Kidney (tissue), 14 donors: Measurements from ENCODE around the gene OR51B2. TPM values are rescaled to one million over a fixed set of nuclear protein-coding genes. Genes with fewer than 3 reads are reported as not detected.
"Not testable (repeated sequence)": the region's sequence is repeated elsewhere in the genome, so short reads cannot be mapped to it uniquely, and the experiment has no call there.

Experiments
- DNase-seq, 5 donors: peaks; one replicate each; pipeline ENCODE4 v3.0.0-alpha.2; 2013 to 2020
- FAIRE-seq: peaks from 2 replicates; lab custom pipeline; 2012; peaks lifted over from hg19 to GRCh38; lab: Jason Lieb, UNC
- H3K27ac ChIP-seq, 2 donors: one replicate each; pipeline ENCODE4 v1.7.0; 2013; ENCODE audit warnings: low read depth in 2 of 2, low read length in 2 of 2, inconsistent platforms in 1 of 2
- H3K27me3 ChIP-seq: one replicate; pipeline ENCODE4 v1.7.1; 2013; ENCODE audit warnings: low read length, inconsistent platforms; ENCODE audit not compliant: control insufficient read depth, insufficient read depth
- H3K36me3 ChIP-seq, 3 donors: one replicate each; pipeline versions ENCODE4 v1.7.0 to v1.7.1; 2013; ENCODE audit warnings: low read length in 3 of 3, control low read depth in 1 of 3, inconsistent platforms in 1 of 3; ENCODE audit not compliant: insufficient read depth in 3 of 3, control insufficient read depth in 2 of 3
- H3K4me1 ChIP-seq, 3 donors: one replicate each; pipeline versions ENCODE4 v1.7.0 to v1.7.1; 2013; ENCODE audit warnings: low read length in 3 of 3, inconsistent platforms in 1 of 3, low read depth in 1 of 3; ENCODE audit not compliant: control insufficient read depth in 2 of 3, insufficient read depth in 2 of 3
- H3K4me3 ChIP-seq, 3 donors: one replicate each; pipeline versions ENCODE4 v1.7.0 to v1.8.1; 2013; ENCODE audit warnings: low read length in 3 of 3, control low read depth in 1 of 3, inconsistent platforms in 1 of 3
- H3K9ac ChIP-seq, 3 donors: one replicate each; pipeline versions ENCODE4 v1.7.0 to v1.7.1; 2013; ENCODE audit warnings: low read length in 3 of 3, control low read depth in 1 of 3, inconsistent platforms in 1 of 3
- H3K9me3 ChIP-seq, 3 donors: one replicate each; pipeline versions ENCODE4 v1.7.0 to v1.7.1; 2013; ENCODE audit warnings: low read length in 3 of 3, control low read depth in 1 of 3, inconsistent platforms in 1 of 3; ENCODE audit not compliant: control insufficient read depth in 2 of 3, insufficient read depth in 1 of 3
- CTCF ChIP-seq: IDR thresholded peaks from 3 replicates; pipeline ENCODE4 v1.5.1; 2012; ENCODE audit warnings: mild to moderate bottlenecking, moderate library complexity, borderline replicate concordance; ENCODE audit not compliant: insufficient read depth; ENCODE audit errors: extremely low read depth
- intact Hi-C: fragments of 100-400 bp; cut with DNase I; formaldehyde crosslinking; loops from one replicate; pipeline ENCODE4 v1.11.1; 2022
- polyA plus RNA-seq: library from polyadenylated mRNA; stranded (reverse); fragments of 350-450 nt; fragmentation: Illumina TruSeq; extraction: RNeasy Lipid Tissue Mini Kit (QIAGEN cat#74804); gene quantifications from one replicate; pipeline ENCODE4 v1.2.3, GENCODE V29; 2014; ENCODE audit warnings: low read depth, low replicate concordance; ENCODE audit not compliant: insufficient read depth
- total RNA-seq: library from RNA; stranded (reverse); fragmentation: NEBNext Ultra II Directional; extraction: Animal tissue kit (Norgen Biotek cat#: 25700); gene quantifications from one replicate; pipeline ENCODE4 v1.2.1, GENCODE V29; 2021
- donor health status: control.
- donor health status: control.
- donor health status: control.
- donor health status: control.
- donor health status: control.
- donor health status: DM: yes; HTN: yes; CAD: no.
- donor health status: Normal renal cell carcinoma (clear cell type).

OR51B2 gene
- total and polyA plus RNA-seq, 2 donors from 2014 or later, result not detected

GRCh38 chr11:5363679-5364078 is 39.6 kb upstream of the OR51B2 start:
- TF ChIP-seq CTCF, result no peak

GRCh38 chr11:5362017-5362625 is 38.0 kb upstream of the OR51B2 start:
- Histone ChIP-seq H3K4me1 (no peaks in the 10 kb centered on the region), H3K27ac (no peak overlapping the region), H3K27me3 (no peaks in the 10 kb centered on the region), H3K9me3 (no peaks in the 10 kb centered on the region), H3K9ac (no peak overlapping the region), H3K36me3 (no peaks in the 10 kb centered on the region), H3K4me3 (no peak overlapping the region)
- no peak for DNase-seq
- intact Hi-C loops, result no loop called here
- FAIRE-seq, result no peak
- TF ChIP-seq CTCF, result no peak

More at GRCh38 chr11:5363679-5364078, 39.6 kb upstream of the OR51B2 start:
- Histone ChIP-seq H3K27ac (no peak overlapping the region), H3K4me1 (no peaks in the 10 kb centered on the region), H3K36me3 (no peaks in the 10 kb centered on the region), H3K27me3 (no peaks in the 10 kb centered on the region), H3K4me3 (no peak overlapping the region), H3K9ac (no peak overlapping the region), H3K9me3 (no peaks in the 10 kb centered on the region)
- no peak for DNase-seq
- FAIRE-seq, result no peak
- intact Hi-C loops, result no loop called here

- H3K4me1 ChIP-seq, H3K4me3 ChIP-seq, H3K27ac ChIP-seq, H3K9ac ChIP-seq, DNase-seq, FAIRE-seq, H3K27me3 ChIP-seq, H3K36me3 ChIP-seq, intact Hi-C loops, H3K9me3 ChIP-seq: not testable (repeated sequence)
Observed at GRCh38 chr11:5356031-5356430, 31.9 kb upstream of the OR51B2 start.

- no peaks in the 10 kb centered on the region for H3K36me3 ChIP-seq
- no peak for TF ChIP-seq CTCF
- no peak within 1 kb of the TSS for H3K27ac ChIP-seq
- intact Hi-C loops, result no loop called here
- no peak within 1 kb of the TSS for H3K9ac ChIP-seq
- no peak for FAIRE-seq
- no peaks in the 10 kb centered on the region for H3K27me3 ChIP-seq
- no peak within 1 kb of the TSS for H3K4me3 ChIP-seq
- DNase-seq, result no peak
- H3K9me3 ChIP-seq, result no peaks in the 10 kb centered on the region
- no peaks in the 10 kb centered on the region for H3K4me1 ChIP-seq
Observed at GRCh38 chr11:5351208-5351607, 27.1 kb upstream of the OR51B2 start, which contains the start of gene OR51B6. OR51B6 (plus strand) TSS chr11:5351508; CDS start chr11:5351508, 0 bp downstream.
